GM18870 (cell line): ENCODE data around the gene CEP128.
"Not testable (repeated sequence)": the region's sequence is repeated elsewhere in the genome, so short reads cannot be mapped to it uniquely, and the experiment has no call there.

Experiments
- ATAC-seq: cut with Tn5 transposase; IDR thresholded peaks from one replicate; pipeline ENCODE4 v1.9.1; 2021; ENCODE audit warnings: moderate library complexity; ENCODE audit not compliant: unreplicated experiment

Gene CEP128

DNA sequence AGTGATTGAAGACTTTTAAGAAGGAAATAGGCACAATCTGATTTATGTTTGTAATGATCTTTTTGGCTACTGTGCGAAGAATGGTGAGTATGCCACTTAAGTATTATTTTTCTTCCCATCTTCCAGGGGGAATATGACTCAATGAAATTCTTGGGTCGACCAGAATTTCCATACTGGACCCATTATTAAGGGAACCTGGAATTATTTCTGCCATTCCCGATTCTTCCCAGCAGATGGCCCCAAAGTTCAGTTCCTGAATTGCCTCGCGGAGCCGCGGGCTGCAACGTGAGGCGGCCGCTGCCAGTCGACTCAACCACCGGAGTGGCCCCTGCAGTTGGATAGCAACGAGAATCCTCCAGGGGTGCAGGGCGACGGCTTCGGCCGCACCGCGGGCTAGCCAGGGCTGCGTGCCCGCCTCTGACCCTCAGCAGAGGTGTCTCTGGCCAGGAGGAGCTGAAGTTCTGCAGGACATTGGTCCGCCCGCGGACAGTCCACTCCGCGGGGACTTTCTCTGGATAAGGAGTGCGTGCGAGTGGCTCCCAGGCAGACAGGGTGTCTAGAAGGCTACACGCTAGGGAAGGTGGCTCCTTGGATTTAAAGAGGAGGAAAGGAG lies 13.3 kb upstream of the CEP128 start:
- ATAC-seq = no peak

DNA sequence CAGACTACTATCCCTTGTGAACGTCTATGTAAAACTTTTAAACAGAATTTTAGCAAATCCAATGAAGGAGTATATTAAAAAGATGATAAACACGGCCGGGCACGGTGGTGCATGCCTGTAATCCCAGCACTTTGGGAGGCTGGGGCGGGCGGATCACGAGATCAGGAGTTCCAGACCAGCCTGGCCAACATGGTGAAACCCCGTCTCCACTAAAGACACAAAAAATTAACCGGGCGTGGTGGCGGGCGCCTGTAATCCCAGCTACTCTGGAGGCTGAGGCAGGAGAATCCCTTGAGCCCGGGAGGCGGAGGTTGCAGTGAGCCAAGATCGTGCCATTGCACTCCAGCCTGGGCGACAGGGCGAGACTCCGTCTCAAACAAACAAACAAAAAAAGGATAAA lies 11.7 kb upstream of the CEP128 start:
- ATAC-seq = not testable (repeated sequence)

GRCh38 chr14:80951491-80951890 lies 10.0 kb upstream of the CEP128 start:
- no peak for ATAC-seq

DNA sequence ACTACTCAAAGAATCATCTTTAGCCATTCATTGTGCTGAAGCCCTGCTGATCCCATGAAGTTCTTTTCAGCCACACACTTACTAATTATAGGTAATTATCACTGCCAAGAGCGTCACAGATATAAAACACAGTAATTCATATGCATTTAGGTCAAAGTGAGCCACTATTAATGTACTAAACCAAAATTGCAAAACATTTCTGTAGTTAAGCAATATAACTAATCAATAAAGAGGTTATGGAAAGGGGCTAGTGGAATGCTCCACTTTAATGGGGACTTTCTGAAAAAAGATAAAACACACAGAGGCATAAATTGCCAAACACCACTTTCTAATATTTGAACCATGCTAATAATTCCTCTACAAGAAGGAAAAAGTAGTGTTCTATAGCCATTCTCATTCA lies 6.8 kb upstream of the CEP128 start:
- no peak for ATAC-seq

GRCh38 chr14:80946797-80947196 lies 5.3 kb upstream of the CEP128 start:
- no peak for ATAC-seq

- no peak for ATAC-seq
Observed at GRCh38 chr14:80946187-80946586, 4.6 kb upstream of the CEP128 start.

DNA sequence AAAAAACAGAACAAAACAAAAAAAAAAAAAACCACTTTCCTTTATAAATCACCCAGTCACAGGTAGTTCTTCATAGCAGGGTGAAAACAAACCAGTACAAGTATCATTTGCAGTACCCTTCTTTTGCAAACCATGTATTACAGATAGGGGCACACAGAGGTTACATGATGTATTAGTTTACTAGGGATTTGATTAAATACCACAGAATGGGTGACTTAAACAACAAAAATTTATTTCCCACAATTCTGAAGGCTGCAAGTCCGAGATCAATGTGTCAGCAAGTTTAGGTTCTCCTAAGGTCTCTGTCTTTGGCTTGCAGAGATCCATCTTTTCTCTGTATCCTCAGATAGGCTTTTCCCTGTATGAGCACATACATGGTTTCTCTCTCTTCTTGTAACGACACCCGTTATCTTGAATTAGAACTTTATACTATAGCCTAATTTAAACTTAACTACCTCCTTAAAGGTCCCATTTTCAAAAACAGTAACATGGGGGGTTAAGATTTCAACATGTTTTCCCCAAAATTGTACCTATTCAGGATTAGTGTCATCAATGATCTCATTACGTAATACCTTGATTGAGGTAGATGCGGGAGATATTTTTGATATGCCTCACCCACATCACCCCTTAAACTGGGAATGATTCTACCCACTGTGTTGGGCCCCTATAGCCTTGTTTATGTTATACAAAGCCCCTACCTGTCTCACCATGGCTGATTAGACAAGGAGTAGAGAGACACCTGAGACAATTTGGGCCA lies 3.5 kb upstream of the CEP128 start:
- no peak for ATAC-seq

DNA sequence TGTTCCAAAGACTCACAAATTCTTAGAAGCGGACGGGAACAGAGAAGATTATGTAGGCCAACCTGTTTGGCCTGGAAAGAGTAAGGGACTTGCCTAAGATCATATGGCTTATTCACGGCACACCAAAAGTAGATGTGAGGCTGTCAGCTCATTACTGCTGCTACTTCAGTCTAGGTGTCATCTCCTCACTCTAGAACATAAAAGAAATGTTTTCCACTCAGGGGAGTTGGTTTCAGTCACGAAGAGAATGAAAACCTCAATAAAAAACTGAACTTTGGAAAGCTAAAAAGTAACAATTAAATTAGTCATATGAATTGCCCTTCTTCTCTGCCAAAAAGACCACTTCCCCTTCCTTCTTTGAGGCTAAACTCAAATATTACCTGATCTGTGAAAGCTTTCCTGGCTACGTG lies 658 bp upstream of the CEP128 start:
- ATAC-seq = peak; percentile 20

- peak; percentile 40 for ATAC-seq
Observed at GRCh38 chr14:80940146-80940545, 1.4 kb downstream of the CEP128 start.

DNA sequence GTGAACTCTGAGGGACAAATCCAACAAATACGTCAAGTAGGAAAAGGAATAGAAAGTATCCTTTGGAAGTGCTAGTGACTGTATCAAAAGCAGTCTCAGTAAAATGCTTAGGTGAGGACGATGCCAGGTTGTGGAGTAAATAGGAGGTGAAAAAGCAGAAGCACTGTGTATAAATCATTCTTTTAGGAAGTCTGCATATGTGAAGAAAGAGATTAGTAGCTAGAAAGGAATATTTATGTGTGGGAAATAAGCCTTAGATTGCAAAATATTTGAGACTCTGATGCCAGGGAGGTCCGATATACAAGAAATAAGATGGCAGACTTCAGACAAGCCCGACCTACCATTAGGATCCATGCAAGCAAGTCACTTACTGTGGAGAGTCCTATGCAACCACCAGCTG lies 7.9 kb downstream of the CEP128 start:
- ATAC-seq = no peak

GRCh38 chr14:80933282-80933681 lies 8.3 kb downstream of the CEP128 start:
- ATAC-seq = no peak

DNA sequence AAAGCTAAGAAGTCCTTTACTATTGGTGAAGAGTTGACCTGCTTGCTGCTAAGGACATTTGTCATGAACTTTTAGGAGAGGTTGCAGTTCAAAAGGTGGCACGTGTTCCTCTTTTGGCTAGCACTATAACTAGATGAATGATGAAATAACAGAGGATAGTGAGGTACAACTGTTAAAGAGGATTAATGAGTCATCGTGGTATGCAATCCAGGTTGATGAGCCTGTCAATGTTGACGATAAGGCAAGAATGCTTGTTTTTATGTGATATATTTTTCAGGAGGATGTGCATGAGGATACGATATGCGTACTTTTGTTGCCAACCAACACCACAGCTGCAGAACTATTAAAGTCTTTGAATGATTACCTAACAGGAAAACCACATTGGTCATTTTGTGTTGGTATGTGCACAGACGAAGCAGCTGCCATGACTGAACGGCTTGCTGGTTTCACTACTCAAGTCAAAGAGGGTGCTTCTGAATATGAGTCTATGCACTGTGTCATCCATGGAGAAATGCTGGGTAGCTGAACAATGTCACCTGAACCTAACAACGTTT lies 10.6 kb downstream of the CEP128 start:
- ATAC-seq = peak; percentile 99

DNA sequence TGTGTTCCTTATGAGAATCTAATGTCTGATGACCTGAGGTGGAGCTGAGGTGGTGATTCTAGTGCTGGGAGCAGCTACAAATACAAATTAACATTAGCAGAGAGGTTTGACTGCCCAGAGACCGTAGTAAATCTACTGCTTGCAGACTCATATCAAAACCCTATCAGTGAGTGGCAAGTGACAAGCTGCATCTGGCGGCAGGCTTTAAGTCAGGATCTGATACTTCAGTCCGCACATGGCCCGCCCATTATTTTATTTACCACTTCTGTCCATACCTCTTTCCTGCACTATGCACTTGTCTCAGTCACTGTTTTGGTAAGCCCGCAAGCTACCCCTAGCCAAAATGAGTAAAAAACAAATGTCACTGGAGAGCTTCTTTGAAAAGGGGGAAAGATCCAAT lies 11.4 kb downstream of the CEP128 start:
- no peak for ATAC-seq

GRCh38 chr14:80927083-80927989 lies 14.2 kb downstream of the CEP128 start:
- no peak for ATAC-seq

DNA sequence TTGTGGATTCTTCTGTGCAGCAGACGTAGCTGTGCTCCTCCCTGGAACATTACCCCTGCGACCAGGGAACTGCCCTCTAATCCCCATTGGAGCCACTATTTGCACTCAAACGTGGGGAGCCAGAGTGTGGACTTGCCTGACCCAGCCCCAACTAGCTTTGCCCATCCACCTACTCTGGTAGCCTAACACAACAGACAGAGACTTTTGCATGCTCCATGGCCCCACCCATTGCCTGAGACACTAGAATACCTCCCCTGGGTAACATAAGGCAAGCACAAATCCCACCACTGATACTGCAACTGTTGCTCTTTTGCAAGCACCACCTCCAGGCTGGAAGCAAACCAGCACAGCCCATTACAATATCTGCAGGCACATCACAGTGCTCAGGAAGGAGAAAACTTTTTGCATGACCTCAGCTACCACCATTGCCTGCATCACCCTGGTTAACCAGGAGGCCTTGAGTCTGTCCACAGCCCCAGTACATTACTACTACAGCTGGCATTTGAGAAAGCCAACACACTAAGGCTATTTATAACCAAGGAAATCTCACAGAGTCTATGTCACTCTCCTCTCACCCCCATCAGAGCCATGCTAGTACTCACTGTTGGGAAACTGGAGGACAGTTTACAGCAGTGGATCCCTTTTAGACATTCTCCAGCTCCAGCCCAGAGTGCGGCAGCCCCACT lies 15.0 kb downstream of the CEP128 start:
- no peak for ATAC-seq

- no peak for ATAC-seq
Observed at GRCh38 chr14:80924365-80925103, 17.0 kb downstream of the CEP128 start.

DNA sequence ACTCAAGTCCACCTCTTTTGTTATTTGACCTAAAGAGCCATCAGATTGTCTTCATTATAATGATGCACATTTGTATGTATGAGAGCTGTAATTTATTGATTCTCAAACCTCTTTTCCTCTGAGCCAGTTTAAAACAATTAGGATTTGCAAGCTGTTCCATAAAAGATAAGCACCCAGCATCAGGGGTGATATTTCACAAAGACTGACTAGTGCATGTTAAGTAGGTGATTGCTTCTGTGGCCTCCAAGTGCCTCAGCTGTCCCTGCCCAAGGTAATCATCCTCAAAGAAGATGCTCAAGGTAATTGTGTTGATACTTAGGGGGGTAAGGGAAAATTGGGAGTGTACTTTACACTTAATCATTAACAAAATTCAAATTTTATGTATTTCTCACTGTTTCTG lies 18.2 kb downstream of the CEP128 start:
- ATAC-seq = no peak

DNA sequence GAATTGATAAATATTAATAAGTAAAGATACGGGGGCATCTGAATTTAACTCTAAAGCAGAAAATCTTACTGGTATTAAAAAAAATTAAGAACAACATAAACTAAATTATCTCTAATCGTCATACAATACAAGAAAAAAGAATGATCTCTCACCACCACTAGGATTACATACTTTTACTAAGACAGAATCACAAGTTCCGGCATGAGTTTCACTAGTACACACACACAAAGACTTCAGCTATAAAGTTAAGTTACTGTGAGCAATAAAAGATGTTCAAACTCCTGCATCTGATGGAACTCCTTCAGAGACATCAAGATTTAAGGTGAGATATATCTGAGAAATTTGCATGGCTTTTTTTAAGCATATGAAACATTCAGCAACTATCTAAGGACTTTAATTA lies 21.9 kb downstream of the CEP128 start:
- ATAC-seq = no peak

DNA sequence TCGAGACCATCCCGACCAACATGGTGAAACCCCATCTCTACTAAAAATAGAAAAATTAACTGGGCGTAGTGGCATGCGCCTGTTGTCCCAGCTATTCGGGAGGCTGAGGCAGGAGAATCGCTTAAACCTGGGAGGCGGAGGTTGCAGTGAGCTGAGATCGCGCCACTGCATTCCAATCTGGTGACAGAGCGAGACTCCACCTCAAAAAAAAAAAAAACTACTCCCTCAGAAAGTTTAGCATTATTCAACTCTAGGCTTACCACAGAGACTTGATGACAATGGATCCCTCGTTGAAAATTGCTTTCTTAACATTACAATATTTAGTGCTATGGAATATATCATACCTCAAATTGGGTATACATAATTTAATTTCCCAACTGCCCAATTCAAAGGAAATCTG lies 29.5 kb downstream of the CEP128 start:
- not testable (repeated sequence) for ATAC-seq

DNA sequence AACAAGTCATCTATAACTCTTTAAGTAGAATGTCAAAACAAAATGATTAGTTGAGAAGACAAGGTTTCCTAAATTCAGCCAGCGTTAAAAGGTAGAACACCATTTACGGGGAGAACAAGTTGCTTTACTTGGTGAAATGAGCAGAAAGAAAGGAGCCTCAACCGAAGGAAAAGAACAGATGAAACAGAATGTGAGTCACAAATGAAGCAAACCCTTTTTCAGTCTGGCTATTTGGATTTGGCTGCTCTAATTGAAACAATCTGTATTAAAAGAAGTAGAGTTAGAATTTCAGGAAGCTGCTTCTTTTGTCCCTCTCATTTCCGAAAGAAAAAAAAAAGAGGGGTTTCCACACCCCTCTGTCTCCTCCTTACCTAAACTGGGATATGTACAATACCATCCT lies 34.6 kb downstream of the CEP128 start:
- no peak for ATAC-seq
